MM.1S (cell line): Measurements from ENCODE around the gene SNTG2.

ENCODE experiments used
- EZH2 ChIP-seq: fragments of 300-600 bp; sonication (generic); optimal IDR thresholded peaks from 2 replicates; pipeline ENCODE3; 2017; ENCODE audit warnings: low read depth, mild to moderate bottlenecking, antibody characterized with exemption, low read length, mixed read lengths
- EZH2phosphoT487 ChIP-seq: fragments of 300-600 bp; sonication (generic); IDR thresholded peaks from 2 replicates; pipeline ENCODE4 v1.6.1; 2018; ENCODE audit warnings: antibody characterized with exemption, low read length
- TF ChIP-seq, protein P1 (sequence below): fragments of 300-600 bp; sonication (generic); IDR thresholded peaks from 2 replicates; pipeline ENCODE4 v1.5.1; 2016; ENCODE audit warnings: antibody characterized with exemption, low read length, mixed read lengths

- TF ChIP-seq EZH2 = no peak
- TF ChIP-seq, protein P1, sequence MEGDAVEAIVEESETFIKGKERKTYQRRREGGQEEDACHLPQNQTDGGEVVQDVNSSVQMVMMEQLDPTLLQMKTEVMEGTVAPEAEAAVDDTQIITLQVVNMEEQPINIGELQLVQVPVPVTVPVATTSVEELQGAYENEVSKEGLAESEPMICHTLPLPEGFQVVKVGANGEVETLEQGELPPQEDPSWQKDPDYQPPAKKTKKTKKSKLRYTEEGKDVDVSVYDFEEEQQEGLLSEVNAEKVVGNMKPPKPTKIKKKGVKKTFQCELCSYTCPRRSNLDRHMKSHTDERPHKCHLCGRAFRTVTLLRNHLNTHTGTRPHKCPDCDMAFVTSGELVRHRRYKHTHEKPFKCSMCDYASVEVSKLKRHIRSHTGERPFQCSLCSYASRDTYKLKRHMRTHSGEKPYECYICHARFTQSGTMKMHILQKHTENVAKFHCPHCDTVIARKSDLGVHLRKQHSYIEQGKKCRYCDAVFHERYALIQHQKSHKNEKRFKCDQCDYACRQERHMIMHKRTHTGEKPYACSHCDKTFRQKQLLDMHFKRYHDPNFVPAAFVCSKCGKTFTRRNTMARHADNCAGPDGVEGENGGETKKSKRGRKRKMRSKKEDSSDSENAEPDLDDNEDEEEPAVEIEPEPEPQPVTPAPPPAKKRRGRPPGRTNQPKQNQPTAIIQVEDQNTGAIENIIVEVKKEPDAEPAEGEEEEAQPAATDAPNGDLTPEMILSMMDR = no peak
- TF ChIP-seq EZH2phosphoT487 = no peak
Measured at GRCh38 chr2:980176-980575, 29.5 kb downstream of the SNTG2 start.
